Measurements from ENCODE around the gene ERC2.

DNA sequence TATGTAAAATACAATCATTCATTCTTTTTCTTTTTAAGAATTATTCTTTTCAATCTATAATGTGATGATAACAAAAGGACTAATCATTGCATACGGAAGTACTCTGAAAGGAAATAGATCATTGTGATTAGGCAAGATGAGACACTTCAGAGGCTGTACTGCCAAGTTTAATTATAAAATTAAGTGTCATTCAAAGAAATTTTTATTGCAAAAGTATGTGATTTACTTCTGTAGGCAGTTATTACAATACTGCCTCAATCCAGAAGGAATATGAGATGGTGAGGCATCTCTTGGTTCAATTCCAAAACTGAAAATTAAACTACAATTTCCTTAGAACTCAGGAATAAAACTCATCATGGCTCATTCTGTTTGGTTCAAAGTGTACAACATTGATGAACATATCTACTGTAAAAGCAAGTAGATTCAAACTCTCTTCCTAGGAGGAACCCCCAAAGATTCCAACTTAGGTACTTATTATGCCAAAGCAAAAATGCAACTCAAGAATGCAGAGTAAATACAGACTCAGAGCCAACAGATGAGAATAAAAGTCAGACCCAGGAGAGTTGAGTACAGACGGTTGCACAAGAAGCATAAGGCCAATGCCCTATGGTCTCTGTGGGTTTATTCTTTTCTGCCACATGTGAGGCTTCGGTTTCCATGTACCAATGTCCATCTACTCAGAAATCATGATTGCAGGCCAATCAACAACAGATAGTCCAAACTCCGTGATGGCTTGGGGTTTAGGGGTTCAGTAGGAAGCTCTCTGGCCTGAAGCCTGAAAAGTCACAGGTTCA is 862.6 kb downstream of the ERC2 start:
- TF ChIP-seq, protein P1, sequence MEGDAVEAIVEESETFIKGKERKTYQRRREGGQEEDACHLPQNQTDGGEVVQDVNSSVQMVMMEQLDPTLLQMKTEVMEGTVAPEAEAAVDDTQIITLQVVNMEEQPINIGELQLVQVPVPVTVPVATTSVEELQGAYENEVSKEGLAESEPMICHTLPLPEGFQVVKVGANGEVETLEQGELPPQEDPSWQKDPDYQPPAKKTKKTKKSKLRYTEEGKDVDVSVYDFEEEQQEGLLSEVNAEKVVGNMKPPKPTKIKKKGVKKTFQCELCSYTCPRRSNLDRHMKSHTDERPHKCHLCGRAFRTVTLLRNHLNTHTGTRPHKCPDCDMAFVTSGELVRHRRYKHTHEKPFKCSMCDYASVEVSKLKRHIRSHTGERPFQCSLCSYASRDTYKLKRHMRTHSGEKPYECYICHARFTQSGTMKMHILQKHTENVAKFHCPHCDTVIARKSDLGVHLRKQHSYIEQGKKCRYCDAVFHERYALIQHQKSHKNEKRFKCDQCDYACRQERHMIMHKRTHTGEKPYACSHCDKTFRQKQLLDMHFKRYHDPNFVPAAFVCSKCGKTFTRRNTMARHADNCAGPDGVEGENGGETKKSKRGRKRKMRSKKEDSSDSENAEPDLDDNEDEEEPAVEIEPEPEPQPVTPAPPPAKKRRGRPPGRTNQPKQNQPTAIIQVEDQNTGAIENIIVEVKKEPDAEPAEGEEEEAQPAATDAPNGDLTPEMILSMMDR (IDR thresholded peaks at IDR 0.05) = no peak
- TF ChIP-seq POLR2A (IDR thresholded peaks at IDR 0.05) (no peak), POLR2AphosphoS5 (IDR thresholded peaks at IDR 0.05) (no peak)

Data from breast epithelium (tissue), 3 donors.